Measurements from ENCODE around the gene EDC3. TPM values are rescaled to one million over a fixed set of nuclear protein-coding genes. Genes with fewer than 3 reads are reported as not detected.

The EDC3 gene
- total and polyA plus RNA-seq, 2 of the 4 experiments (the other 2 are of a cell fraction) = 16.8 to 38.0 TPM

GRCh38 chr15:74625693-74626092, 70.1 kb downstream of the EDC3 start:
- Histone ChIP-seq H3K23ac (ENCODE audit: low read depth, low read length) (no peak overlapping the region), H3K9ac (ENCODE audit: low read depth, low read length) (no peak overlapping the region), H2AK9ac (replicated peaks; ENCODE audit: low read depth, low read length, poor library complexity) (no peak overlapping the region), H3K79me1 (ENCODE audit: low read depth in 1 of 2, low read length in 2 of 2) (peaks cover 20 to 64% of the 10 kb centered on the region in 2 experiments), H3K4me1 (ENCODE audit: control insufficient read depth, insufficient read depth, low read length) (no peaks in the 10 kb centered on the region), H2AFZ (replicated peaks; ENCODE audit: low read length, poor library complexity) (no peak overlapping the region), H3K27ac (ENCODE audit: insufficient read depth, low read length) (no peak overlapping the region), H3K9me1 (ENCODE audit: insufficient read depth, low read length) (no peaks in the 10 kb centered on the region), H3K4me3 (ENCODE audit: insufficient read depth, low read depth, low read length) (no peak overlapping the region), H2BK20ac (ENCODE audit: low read depth, low read length) (no peak overlapping the region), H3K27me3 (ENCODE audit: control insufficient read depth, insufficient read depth, low read length) (no peaks in the 10 kb centered on the region), H4K91ac (ENCODE audit: insufficient read depth, low read depth, low read length) (no peak overlapping the region), H2BK15ac (ENCODE audit: low read depth, low read length) (no peak overlapping the region), H3K4me2 (ENCODE audit: low read depth, low read length) (no peak overlapping the region), H3K14ac (replicated peaks; ENCODE audit: low read depth, low read length) (no peak overlapping the region), H3K56ac (ENCODE audit: extremely low read depth, insufficient read depth, low read length) (no peak overlapping the region), H2BK120ac (ENCODE audit: low read depth, low read length) (no peak overlapping the region), H2AK5ac (ENCODE audit: low read depth, low read length) (no peak overlapping the region), H4K5ac (ENCODE audit: low read depth, low read length) (no peak overlapping the region), H3K9me3 (ENCODE audit: control insufficient read depth, insufficient read depth, low read length) (no peaks in the 10 kb centered on the region), H3K18ac (ENCODE audit: low read depth, low read length) (no peak overlapping the region), H4K8ac (ENCODE audit: low read depth in 2 of 2, low read length in 2 of 2) (no peak overlapping the region), H3K4ac (ENCODE audit: low read depth, low read length) (no peak overlapping the region), H2BK5ac (ENCODE audit: low read depth, low read length, poor library complexity, severe bottlenecking) (no peak overlapping the region), H4K20me1 (ENCODE audit: insufficient read depth, low read length) (peaks cover 77% of the 10 kb centered on the region), H3K36me3 (ENCODE audit: control insufficient read depth, insufficient read depth, low read length) (peaks cover 93% of the 10 kb centered on the region)
- CTCF ChIA-PET = no interaction called here
- ATAC-seq (ENCODE audit: low read depth) (no peak), DNase-seq (no peak)
- intact Hi-C loops (cut with micrococcal nuclease) = no loop called here
- in situ Hi-C loops (cut with MboI; ENCODE audit: low sequenced_read_pairs) = no loop called here
- no TSS peak for BruUV-seq (replicated peaks)
- no peak for TF ChIP-seq POLR2A (IDR thresholded peaks at IDR 0.05; ENCODE audit: low read depth, low read length)
- TF ChIP-seq BHLHE40 (IDR thresholded peaks at IDR 0.05; ENCODE audit: low read depth, low read length) = no peak
- no peak for TF ChIP-seq MXI1 (IDR thresholded peaks at IDR 0.05; ENCODE audit: borderline replicate concordance, low read depth, low read length)
- TF ChIP-seq MAZ (IDR thresholded peaks at IDR 0.05; ENCODE audit: borderline replicate concordance, low read depth, low read length) = no peak
- no peak for TF ChIP-seq SMC3 (IDR thresholded peaks at IDR 0.05; ENCODE audit: low read depth, low read length)
- no peak for TF ChIP-seq ELK1 (IDR thresholded peaks at IDR 0.05; ENCODE audit: borderline replicate concordance, low read depth, low read length)
- TF ChIP-seq RCOR1 (IDR thresholded peaks at IDR 0.05; ENCODE audit: insufficient replicate concordance, low read length) = no peak
- no peak for TF ChIP-seq CEBPB (IDR thresholded peaks at IDR 0.05; ENCODE audit: low read depth, low read length)
- TF ChIP-seq USF2 (IDR thresholded peaks at IDR 0.05; ENCODE audit: low read depth, low read length) = no peak
- no peak for TF ChIP-seq MAFK (IDR thresholded peaks at IDR 0.05; ENCODE audit: low read depth, low read length)
- no peak for TF ChIP-seq FOS (IDR thresholded peaks at IDR 0.05; ENCODE audit: low read depth, low read length)
- no peak for TF ChIP-seq NFE2L2 (IDR thresholded peaks at IDR 0.05; ENCODE audit: low read depth, low read length)
- no peak for TF ChIP-seq CTCF (conservative IDR thresholded peaks at IDR 0.05; ENCODE audit: low read depth, low read length)
- dilution Hi-C loops (cut with HindIII; ENCODE audit: low sequenced_read_pairs, unreplicated experiment) = no loop called here
- POLR2A ChIA-PET (ENCODE audit: unreplicated experiment) = no interaction called here
- WGBS, 2 experiments (ENCODE audit: extremely low coverage in 2 of 2, insufficient read length in 1 of 2) = 83% methylated on average over 2 of the region's 6 CpGs; no CpG with 5 or more reads in 1 of the 2 experiments

Data from IMR-90 (cell line).